NOMO-1 (cell line): Measurements from ENCODE around the gene FMN1.
A peak's percentile ranks its signal among the peaks of the same experiment; 100 is the strongest.

Experiments
- DNase-seq, 2 experiments: peaks; one replicate each; lab custom pipeline; 2025; ENCODE audit not compliant: unreplicated experiment in 2 of 2; lab: John Stamatoyannopoulos, UW

Gene FMN1

DNA sequence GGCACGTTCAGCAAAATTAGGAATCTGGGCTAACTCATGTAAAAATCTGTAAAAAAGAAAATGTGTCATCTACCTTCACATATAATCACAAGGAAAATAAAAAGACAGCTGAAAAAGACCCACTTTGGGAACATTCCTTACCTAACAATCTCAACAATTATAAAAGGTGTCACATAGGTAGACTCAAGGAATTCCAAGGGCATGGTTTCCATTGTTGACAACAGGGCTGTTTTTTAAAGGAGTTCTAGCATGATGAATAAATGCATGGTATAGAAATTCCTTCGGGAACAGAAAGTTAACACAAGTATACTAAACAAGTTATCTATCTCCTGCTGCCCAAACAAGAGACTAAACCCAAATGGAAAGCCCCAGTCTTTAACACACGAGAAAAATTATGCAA, 292.5 kb downstream of the FMN1 start:
- DNase-seq, result no peak

DNA sequence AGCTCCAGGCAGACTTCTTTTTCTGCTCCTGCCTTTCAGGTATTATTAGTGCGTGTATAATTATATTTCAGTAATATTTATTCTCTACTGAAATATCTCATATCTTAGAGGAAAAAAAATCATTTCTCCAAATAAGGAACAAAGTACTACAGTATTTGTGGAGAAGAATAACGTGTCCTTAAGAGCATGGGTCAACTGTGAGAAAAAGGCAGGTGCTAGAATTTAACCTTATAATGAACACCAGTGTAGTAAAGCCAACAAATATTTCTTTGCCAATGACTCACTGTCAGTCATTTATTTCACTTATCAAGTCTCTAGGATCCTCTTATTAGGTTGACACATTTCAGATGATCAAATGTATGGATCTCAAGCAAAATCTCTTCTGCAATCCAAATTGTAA, 293.3 kb downstream of the FMN1 start:
- DNase-seq, result no peak

DNA sequence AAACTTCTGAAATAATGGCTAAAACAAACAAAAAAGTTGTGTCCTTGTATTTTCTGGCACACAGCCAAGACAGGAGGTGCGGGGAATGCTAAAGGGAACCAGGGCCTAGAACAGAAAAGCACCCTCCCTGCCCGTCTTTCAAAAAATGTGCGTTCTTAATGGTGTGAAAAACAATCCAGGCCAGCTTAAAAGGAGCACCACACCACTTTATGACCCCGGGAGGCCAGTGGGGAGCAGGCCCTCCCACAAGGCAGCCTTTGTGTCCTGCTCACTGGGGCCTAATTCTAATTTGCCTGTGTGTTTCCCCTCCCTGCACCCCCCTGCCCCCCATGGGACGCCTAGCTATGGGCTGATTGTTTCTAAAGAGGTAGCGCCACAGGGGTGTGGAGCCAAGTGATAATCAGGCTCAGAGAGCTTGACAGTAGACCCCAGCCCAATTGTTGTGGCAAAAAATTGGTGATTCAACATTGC, 295.4 kb downstream of the FMN1 start:
- DNase-seq, result no peak

DNA sequence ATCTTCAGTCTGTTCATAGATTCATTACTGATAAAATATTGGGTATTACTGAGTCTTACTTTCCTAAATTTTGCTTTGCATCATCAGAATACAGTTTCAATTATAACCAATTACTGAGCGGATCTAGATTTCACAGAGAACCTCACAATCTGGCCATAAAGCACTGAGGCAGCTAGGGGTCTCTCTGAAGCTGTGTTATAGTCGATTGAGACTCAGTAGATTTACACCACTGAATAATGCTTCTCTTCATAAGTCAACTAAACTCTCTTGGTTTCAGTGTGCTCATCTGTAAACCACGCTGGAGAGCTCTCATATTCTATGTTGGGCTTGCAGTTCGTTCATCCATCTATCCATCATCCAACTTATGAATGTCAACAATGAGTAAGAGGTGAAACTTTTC, 296.1 kb downstream of the FMN1 start:
- DNase-seq, result no peak

DNA sequence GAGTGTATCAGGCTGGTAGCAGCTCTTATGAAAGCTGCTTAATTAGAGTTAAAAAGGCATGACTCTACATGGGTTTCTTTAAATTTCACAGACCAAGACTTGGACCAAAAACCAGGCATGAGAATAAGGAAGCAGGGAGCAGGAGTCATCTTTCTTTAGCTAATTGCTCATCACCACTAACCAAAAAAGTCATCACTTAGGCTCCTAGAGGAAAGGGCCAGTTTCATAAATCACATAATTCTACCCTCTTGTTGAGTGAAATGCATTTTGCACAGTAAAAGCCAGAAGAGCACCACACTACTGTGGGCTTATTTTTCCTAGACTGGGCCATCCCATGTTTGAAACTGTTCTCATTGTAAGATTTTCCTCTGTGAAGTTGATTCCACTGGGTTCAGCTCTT, 301.1 kb downstream of the FMN1 start:
- DNase-seq, result no peak

DNA sequence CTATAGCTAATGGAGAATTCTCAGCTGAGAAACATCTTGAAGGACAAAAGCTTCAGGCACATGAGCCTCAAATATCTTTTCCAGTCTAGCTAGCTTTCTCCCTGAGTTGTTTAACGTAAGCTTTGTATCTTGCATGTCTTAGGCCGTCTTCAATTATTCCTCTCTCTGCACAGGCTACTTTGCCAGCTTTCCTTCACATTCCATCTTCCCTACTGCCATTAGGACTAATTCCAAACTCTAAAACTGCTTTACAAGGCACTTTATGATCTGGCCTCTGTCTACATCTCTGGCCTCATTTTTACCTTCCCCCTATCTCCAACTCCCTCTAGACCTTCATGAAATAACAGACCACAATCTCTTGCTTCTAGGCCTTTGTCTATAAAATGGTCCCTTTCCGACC, 305.3 kb downstream of the FMN1 start:
- no peak for DNase-seq

DNA sequence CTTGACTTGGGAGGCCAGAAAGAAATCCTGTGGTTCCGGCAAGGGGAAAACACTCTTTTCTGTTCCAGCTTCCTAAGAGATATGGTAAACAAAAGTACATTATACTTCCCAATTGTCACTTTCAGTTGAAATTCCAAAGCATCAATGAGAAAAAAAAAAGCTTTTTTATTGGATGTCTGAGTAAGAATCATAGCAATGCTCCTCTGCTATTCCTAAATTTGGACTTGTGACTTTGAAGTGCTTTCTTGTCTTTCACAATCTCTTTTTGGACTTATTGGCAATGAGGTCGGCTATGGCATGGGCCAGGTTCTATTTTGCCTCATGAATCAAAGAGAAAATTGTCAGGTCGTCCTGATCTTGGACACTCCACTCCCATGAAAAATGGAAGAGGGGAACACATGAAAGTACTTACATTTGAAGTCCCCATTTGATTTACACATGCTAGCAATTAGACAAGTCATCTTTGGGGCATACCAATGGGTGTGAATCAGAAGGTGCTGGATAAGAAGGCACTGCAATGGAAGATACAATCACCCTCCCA, 306.2 kb downstream of the FMN1 start:
- no peak for DNase-seq

DNA sequence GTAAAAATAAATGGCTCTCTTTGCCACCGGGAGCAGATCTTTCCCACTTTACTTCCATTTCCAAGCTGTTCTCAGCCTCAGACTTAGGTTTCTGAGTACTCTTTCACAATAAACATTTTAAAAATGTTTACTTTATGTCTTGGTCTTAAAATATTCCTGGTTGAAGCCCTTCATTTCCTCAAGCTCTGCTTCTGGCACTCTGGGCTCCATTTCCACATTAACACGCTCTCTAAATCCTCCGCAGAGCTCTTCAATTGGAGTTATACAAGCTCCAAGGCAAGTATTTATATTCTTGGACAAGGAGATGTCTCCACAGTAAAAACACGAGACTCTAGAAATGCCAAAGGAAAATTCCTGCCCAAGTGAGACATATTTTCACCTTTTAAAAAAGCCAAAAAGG, 307.4 kb downstream of the FMN1 start:
- DNase-seq, result no peak

DNA sequence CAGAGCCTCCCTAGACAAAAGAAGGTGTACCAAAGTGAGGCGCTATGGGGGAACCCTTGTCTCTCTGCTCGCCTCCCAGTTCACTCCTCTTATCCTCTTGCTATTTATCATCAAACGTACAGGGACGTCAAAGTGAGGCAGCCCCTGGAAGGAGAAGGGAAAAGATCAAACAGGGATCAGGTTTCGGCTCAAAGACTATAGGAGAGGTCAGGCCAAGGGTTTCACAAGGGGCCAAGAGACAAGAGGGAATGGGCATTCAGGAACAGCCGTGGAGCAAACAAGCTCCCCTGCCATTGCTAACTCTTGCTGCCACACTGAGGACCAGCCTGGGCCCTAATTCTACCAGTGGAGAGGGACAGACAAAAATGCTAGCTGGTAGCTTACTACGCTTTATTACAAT, 308.1 kb downstream of the FMN1 start:
- DNase-seq, result no peak

DNA sequence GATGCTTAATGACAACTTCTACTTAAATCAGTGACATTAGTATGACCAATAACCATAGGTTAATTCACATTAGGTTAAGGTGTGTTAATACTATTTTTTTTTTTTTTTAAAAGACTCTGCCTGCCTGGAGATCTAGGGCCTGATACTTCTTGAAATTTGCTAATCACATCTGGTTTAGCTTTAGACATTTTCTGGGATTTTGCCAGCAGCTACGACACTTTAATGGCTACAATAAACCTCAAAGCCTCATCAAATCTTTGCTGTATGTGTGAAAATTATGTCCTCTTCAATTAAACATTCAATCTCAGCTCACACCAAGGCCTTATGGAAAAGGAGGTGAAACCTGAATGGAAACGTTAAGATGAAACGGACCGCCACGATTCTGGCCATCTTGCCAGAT, 308.8 kb downstream of the FMN1 start:
- no peak for DNase-seq

DNA sequence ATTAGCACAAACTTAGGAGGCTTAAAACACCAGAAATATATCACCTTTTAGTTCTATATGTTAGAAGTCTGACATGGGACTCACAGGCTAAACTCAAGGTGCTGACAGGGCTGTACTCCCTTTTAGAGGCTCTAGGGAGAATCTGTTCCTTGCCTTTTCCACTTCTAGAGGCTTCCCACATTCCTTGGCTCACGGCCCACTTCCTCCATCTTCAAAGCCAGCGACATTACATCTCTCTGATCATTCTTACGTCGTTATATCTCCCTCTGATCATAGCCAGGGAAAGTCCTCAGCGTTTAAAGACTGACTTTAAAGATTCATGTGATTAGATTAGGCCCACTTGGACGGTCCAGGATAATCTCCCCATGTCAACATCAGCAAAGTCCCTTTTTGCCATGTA, 310.4 kb downstream of the FMN1 start:
- DNase-seq, result no peak

DNA sequence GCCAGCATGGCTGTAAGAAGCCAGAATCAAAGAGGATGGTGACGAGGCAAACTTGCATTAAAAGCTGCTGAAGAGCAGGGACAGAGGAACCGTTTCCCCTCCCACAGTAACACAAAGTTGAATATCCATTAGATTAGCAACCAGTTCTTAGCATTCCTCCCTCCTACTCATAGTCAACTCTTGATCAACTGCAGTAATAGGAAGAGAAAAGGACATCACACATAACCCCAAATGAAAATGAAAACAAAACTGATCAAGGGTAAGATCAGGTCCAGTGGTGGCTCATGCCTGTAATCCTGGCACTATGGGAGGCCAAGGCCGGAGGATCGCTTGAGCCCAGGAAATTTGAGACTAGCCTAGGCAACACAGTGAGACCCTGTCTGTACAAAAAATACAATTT, 311.6 kb downstream of the FMN1 start:
- no peak for DNase-seq

DNA sequence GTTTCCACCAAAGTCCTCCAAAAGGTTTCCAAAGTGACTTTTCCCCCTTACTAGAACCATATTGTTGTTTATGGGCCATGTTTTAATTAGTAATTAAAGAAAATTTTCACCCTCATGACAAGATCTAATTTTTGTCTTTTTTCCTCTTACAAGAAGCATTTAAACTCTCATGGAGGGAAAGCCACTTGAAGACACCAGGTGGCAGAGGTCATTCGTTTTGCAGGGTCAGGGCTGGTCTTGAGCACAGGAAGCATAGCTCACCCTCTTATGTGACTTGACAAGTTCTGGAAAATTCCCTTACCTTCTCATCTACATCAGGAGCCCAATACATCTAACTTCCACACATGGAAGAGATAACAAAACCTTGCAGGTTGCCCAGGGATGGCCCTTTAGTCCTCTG, 313.0 kb downstream of the FMN1 start:
- no peak for DNase-seq

DNA sequence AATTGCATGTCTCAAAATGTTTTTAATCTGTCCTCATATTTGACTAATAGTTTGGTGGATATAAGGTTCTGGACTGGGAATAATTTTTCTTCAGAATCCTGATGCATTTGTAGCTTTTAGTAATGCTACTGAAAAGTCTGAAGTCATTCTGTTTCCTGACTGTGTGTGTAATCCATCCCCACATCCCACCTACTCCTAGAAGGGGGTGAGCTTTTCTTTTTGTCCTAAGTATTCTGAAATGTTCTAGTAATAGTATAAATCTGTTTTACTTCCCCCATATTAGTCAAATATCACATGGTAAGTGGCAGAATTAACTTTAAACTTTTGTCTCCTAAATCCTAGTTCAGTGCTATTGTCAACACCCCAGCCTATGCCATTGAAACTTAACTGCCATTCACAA, 313.9 kb downstream of the FMN1 start:
- DNase-seq, result no peak

DNA sequence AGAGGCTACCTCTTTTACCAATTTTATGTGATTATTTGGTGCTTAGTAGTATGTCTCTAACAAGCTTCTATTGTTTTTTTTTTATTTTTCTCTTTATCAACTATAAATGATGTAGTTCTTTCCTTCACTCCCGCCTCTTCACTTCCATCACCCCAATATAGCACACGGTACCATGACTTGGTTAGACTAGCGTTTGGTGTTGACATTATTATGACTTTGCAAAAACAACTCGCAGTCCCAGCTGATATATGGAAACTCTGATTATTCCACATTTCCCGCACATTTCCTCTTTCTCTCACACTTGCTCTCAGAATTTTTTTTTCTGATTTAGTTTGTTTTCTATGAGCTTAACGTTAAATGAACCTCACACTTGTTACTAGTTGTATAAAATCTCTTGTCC, 314.5 kb downstream of the FMN1 start:
- no peak for DNase-seq

DNA sequence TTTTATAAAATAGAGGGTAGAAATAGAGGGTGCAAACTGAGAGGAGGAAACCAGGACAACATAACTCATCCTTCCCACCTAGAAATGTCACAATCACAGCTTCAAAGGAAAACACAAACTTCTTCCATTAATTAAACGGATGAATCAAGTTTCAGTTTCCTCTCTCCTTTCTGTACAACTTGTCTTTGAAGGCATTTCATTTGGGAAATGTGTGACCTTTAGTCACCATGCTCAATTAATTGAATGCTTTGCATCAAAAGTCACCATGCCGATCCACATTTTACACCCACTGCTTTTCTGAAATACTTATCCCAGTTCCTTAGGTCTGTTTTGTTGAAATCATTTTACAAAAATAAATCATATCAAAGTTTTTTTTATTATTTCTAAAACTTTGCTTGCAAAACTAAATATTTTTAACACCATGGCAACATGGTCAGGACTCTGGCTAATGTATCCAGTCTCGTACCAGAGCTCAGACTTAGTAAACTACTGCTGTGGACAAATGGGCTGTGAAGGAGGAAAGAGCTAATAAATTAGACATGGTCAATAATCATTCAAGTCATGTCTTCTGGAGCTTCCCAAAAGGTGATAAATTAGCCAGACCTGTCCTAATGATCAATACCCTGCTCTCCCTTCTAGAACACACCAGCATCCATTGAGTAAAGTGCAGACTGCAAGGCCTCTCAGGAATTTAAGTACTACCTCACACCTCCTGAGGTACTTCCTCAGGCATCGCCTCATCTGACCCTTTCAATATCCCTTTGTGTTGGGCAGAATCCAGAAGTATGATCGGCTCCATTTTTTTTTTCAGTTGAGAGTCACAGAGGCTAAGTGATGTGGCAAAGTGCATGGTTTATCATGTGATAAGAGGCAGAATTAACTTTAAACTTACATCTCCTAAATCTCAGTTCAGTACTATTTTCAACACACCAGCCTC, 315.4 kb downstream of the FMN1 start:
- DNase-seq, result no peak

DNA sequence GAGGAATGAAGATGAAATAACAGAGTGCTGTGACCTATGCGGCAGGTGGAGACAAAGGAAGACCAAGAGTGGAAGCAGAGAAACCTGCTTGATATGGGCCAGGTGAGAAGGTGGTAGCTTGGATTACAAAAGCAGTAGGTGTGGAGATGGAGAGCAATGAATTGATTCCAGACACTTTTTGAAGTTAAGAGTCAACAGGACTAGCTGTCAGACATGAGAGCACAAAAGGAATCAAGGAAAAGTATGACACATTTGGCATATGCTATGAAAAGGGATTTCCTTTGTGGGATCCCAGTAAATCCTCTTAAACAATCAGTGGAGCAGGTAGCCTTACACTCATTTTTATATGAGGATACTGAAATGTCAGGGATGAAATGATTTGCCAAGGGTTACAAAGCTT, 316.2 kb downstream of the FMN1 start:
- no peak for DNase-seq

DNA sequence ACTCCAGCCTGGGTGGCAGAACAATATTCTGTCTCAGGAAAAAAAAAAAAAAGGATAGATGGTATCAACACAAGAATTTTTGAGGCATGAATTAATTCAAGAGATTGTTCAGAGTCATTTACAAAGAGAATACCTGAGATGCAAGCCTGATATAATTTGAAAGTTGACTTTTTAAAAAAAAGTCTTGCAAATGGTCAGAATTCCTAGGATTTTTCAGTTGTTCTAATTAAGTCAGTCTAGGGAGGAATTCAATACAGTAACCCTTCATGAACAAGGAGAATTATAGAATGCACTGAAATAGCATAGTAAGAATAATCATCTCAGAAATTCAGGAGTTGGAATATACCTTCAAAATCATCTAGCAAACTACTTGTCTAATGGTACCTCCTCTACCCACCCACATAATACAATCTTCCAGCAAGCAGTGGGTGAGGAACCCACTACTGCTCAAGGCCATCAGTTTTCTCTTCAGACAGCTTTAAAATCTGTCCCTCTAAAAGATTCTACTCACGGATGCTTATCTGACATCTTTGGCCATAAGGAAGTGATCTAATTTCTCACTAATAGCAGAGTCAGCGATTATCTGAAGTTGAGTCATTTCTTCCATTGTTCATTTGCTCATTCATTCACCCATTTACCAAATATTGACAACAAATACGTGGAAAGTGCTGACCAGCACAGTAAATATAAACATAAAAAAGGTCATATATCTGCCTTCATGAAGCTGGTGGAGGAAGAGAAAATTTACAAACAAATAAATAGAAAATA, 317.1 kb downstream of the FMN1 start:
- no peak for DNase-seq

DNA sequence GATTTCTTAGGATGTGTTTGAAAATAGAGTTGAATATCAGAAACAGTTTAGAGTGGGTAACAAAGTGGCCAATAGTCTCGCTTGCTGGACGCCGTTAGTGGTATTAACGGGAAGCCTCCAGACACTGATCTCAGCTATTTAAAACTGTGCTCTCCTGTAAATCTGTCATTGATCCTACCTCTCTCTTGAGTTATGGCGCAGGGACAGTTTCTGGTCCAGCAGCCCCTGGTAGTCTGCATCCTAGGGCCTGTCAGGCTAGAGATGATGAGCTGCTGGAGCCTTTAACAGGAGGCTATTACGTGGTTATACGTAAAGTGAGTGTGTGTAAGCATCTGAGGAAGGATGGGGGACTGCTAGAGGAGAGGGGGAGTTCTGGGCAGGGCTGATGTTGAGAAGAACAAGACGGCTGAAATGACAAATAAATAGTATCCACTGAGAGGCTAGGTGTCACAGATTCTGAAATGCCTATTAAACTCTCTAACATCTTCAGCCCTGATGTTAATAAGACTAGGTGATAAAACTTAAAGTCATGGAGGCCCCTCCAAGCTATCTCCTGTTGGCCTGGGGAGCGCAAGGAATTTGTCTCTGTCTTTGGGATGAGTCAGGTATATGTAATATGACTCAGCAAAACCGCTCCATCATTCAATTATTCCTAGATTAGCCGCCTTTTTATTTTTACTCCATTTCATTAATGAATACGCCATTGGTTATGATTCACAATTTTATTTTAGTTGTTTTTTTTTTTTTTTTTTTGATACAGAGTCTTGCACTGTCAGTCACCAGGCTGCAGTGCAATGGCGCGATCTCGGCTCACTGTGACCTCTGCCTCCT, 321.0 kb downstream of the FMN1 start:
- DNase-seq, result no peak

DNA sequence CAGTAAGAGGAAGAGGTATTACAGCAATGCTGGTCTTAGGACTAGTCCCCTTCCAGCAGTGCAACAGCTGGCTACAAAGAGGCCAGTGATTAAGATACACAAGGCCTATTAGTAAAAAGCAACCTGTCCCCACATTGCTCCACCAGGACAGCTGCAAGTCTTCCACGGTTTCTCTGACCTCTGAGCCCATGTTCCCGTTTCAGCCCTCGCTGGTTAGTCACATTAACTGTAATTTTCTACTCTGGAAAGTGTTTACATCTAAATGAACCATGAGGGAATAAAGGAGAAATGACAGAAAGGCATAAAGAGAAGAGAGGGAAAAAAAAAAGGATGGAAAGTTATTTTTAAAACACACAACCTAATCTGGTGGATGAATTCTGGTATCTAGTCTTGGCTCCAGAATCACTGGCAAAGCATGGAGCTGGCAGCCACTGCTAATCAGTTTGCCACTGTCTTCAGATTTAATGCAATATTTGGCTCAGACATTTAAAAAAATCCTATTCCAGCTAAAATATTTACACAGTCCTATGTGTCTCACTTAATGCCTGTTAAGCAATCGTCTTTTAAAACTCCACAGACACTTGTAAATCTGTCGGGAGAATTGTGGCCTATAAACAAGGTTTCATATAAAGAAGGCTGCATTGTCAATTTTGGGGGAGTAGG, 321.8 kb downstream of the FMN1 start:
- DNase-seq, result peak in 1 of 2 experiments; percentile 7
